Measurements from ENCODE around the gene TEKTIP1. TPM values are rescaled to one million over a fixed set of nuclear protein-coding genes. Genes with fewer than 3 reads are reported as not detected.

TEKTIP1 gene
- total RNA-seq, 4 donors from 2014 or later, result 0.78 TPM; not detected in 3

DNA sequence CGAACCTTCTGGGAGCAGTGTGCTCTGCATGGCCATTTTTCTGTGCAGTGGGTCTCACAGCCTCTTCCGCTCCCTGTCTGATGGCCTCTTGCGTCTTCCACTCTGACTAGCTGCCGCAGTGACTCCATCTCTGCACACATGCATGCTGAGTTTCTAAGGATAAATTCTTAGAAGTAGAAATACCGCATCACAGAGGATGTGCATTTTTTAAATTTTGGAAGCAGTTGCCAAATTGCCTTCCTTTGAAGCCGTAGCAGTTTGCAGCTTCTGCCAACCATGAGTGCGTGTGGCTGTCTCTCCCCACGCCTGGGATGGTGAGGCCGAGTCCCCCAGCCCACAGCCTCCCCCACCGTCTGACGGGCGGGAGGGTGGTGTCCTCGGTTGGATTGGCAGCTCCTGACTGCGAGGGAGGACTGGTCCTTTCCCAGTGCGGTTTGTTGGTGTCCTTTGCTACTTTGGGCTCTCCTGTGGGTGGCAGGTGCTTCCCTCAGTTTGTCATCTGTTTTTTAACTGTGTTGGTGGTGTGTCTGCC, 23.0 kb upstream of the TEKTIP1 start:
- no peak for DNase-seq (ENCODE audit: low spot score in 2 of 2)
- WGBS, 2 donors, result 49 to 64% methylated on average over 15 of the region's 15 CpGs
- TF ChIP-seq, protein P1, sequence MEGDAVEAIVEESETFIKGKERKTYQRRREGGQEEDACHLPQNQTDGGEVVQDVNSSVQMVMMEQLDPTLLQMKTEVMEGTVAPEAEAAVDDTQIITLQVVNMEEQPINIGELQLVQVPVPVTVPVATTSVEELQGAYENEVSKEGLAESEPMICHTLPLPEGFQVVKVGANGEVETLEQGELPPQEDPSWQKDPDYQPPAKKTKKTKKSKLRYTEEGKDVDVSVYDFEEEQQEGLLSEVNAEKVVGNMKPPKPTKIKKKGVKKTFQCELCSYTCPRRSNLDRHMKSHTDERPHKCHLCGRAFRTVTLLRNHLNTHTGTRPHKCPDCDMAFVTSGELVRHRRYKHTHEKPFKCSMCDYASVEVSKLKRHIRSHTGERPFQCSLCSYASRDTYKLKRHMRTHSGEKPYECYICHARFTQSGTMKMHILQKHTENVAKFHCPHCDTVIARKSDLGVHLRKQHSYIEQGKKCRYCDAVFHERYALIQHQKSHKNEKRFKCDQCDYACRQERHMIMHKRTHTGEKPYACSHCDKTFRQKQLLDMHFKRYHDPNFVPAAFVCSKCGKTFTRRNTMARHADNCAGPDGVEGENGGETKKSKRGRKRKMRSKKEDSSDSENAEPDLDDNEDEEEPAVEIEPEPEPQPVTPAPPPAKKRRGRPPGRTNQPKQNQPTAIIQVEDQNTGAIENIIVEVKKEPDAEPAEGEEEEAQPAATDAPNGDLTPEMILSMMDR (IDR thresholded peaks at IDR 0.05), result no peak
- no peak for TF ChIP-seq POLR2A (IDR thresholded peaks at IDR 0.05)
- intact Hi-C loops (cut with DNase I; ENCODE audit: low total_unique reads), result no loop called here
- H3K4me3 ChIP-seq (ENCODE audit: low read depth, poor library complexity, severe bottlenecking), result no peak overlapping the region

DNA sequence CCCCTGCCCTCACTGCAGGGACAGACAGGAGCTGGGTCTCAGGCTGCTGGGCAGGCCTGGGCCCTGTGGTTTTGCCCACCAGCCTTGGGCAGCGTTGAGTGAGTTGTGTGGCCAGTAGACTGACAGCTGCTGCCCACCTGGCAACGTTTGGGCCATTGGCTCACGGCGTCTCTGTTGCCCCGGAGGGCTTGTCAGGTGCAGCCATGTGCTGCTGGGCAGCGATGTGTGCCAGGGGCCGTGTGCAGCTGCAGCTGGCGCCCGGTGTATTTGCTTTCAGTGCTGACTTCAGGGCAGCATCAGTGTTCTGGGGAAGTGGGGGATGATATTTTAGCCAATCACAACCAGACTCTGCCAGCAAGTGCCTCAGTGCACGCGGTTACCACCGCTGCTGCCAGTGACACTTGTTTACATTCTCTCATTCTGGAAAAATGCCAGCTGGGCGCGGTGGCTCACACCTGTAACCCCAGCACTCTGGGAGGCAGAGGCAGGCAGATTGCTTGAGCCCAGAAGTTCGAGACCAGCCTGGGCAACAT, 22.2 kb upstream of the TEKTIP1 start:
- 58 to 73% methylated on average over 7 to 14 of the region's 15 CpGs for WGBS, 2 donors
- H3K4me3 ChIP-seq (ENCODE audit: low read depth, poor library complexity, severe bottlenecking), result no peak overlapping the region
- intact Hi-C loops (cut with DNase I; ENCODE audit: low total_unique reads), result no loop called here
- TF ChIP-seq POLR2A (IDR thresholded peaks at IDR 0.05), result no peak
- TF ChIP-seq, protein P1 (IDR thresholded peaks at IDR 0.05), result no peak
- DNase-seq (ENCODE audit: low spot score in 2 of 2), result no peak

DNA sequence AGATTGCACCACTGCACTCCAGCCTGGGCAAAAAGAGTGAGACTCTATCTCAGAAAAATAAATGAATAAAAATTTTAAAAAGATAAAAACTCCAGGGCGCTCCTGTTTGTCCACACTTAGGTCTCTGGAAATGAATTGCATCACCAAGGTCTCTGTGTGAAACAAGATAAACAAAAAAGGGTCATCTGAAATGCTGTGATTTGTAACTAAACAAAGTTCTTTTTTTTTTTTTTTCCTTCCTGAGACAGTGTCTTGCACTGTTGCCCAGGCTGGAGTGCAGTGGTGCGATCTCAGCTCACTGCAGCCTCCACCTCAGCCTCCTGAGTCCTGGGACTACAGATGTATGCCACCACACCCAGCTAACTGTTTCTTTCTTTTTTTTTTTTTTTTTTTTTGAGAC, 21.3 kb upstream of the TEKTIP1 start:
- no peak overlapping the region for H3K4me3 ChIP-seq (ENCODE audit: low read depth, poor library complexity, severe bottlenecking)
- TF ChIP-seq, protein P1 (IDR thresholded peaks at IDR 0.05), result no peak
- no peak for TF ChIP-seq POLR2A (IDR thresholded peaks at IDR 0.05)
- intact Hi-C loops (cut with DNase I; ENCODE audit: low total_unique reads), result no loop called here
- DNase-seq (ENCODE audit: low spot score in 2 of 2), result no peak
- WGBS, 2 donors, result 95 to 96% methylated on average over 2 of the region's 2 CpGs

DNA sequence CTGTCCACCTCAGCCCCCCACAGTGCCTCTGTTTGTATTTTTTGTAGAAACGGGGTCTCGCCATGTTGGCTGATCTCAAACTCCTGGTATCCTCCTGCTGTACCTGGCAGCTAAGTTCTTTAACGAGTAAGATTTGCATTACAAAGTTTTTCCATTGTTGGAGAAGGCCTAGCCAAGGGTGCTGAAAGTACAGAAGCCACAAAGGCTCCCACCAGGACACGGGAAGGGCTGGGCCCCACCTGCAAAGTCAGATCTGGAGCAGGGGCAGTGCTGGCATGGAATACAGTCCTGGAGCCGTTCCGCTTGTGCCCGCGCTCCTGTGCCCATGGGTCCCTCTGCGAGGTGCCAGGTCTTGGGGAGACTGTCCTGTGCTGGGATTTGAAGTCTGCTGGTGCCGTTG, 20.7 kb upstream of the TEKTIP1 start:
- DNase-seq (ENCODE audit: low spot score in 2 of 2), result no peak
- TF ChIP-seq, protein P1 (IDR thresholded peaks at IDR 0.05), result no peak
- TF ChIP-seq POLR2A (IDR thresholded peaks at IDR 0.05), result no peak
- intact Hi-C loops (cut with DNase I; ENCODE audit: low total_unique reads), result no loop called here
- no peak overlapping the region for H3K4me3 ChIP-seq (ENCODE audit: low read depth, poor library complexity, severe bottlenecking)
- 74 to 80% methylated on average over 9 to 10 of the region's 10 CpGs for whole genome bisulfite sequencing, 2 donors

- 83 to 84% methylated on average over 2 of the region's 2 CpGs for WGBS, 2 donors
- H3K4me3 ChIP-seq (ENCODE audit: low read depth, poor library complexity, severe bottlenecking), result no peak overlapping the region
- no peak for DNase-seq (ENCODE audit: low spot score in 2 of 2)
- TF ChIP-seq, protein P1 (IDR thresholded peaks at IDR 0.05), result no peak
- no peak for TF ChIP-seq POLR2A (IDR thresholded peaks at IDR 0.05)
- intact Hi-C loops (cut with DNase I; ENCODE audit: low total_unique reads), result no loop called here
Observed at GRCh38 chr19:3518659-3519058, 20.3 kb upstream of the TEKTIP1 start.

DNA sequence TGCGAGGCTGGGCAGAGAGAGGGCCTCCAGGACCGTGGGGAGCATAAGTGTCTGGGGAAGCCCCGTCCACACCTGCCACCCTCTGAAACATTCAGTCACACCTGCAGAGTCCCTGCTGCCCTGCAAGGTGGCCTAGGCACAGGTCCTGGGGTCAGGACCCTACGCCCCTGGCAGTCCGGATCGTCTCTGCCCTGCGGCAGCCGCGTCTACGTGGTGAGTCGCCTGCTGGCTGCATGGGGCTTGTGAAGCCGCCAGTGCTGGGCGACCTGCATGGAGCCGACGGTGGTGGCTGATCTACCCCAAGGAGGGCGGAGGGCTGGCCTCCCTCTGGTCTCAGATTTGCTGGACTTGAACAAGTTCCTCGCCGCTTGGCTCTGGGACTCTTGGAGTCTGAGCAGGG, 19.8 kb upstream of the TEKTIP1 start:
- no peak overlapping the region for H3K4me3 ChIP-seq (ENCODE audit: low read depth, poor library complexity, severe bottlenecking)
- no peak for DNase-seq (ENCODE audit: low spot score in 2 of 2)
- 81 to 88% methylated on average over 16 to 18 of the region's 18 CpGs for WGBS, 2 donors
- no peak for TF ChIP-seq POLR2A (IDR thresholded peaks at IDR 0.05)
- TF ChIP-seq, protein P1 (IDR thresholded peaks at IDR 0.05), result no peak
- intact Hi-C loops (cut with DNase I; ENCODE audit: low total_unique reads), result no loop called here
